ENCODE results near the gene FBRS.

DNA sequence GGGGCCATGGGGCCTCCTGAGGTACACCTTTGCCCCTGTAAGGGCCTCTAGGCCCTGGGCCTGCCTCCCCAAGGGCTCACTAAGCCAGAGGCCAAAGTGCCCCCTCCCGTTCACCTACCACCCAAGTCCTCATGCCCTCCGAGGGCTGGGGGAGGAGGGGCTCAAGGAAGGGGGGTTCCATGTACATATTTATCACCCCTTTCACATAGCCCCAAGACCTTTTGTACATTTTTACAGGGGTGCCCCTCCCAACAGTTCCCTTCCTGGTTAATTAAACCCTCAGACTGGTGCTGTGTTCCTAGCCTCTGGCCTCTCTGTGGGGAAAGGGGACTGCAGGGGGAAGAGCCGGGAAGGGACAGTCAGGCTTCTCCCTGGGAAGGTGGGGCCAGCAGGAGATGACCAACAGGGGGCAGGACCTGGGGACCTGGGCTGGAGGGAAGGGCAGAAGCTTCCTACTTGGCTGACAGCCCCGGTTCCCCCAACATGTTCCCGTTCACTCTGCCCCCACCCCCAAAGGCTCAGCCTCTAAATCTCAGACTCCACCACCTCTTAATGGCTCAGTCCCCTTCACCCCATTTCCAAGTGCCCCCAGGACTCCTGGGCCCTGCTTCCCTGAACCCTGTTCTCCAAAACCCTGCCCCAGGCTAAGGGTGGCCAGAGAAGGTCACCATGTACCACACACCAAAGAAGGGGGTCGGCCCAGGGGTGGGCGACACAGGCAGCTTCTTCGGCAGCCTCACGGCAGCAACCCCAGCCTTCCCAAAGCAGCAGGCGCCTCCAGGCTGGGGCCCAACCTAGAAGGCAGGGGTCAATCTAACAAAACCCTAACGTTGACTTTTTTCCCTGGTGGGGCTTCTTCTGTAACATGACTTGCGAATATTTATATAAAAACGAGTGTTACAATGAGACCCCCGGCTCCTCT lies 11.9 kb downstream of the FBRS start:
- TF ChIP-seq POLR2A (IDR thresholded peaks at IDR 0.05) = no peak
- TF ChIP-seq, protein P1, sequence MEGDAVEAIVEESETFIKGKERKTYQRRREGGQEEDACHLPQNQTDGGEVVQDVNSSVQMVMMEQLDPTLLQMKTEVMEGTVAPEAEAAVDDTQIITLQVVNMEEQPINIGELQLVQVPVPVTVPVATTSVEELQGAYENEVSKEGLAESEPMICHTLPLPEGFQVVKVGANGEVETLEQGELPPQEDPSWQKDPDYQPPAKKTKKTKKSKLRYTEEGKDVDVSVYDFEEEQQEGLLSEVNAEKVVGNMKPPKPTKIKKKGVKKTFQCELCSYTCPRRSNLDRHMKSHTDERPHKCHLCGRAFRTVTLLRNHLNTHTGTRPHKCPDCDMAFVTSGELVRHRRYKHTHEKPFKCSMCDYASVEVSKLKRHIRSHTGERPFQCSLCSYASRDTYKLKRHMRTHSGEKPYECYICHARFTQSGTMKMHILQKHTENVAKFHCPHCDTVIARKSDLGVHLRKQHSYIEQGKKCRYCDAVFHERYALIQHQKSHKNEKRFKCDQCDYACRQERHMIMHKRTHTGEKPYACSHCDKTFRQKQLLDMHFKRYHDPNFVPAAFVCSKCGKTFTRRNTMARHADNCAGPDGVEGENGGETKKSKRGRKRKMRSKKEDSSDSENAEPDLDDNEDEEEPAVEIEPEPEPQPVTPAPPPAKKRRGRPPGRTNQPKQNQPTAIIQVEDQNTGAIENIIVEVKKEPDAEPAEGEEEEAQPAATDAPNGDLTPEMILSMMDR (IDR thresholded peaks at IDR 0.05) = no peak
